SW480 (cell line): ENCODE results near the gene RSRP1.
"Not testable (repeated sequence)": the region's sequence is repeated elsewhere in the genome, so short reads cannot be mapped to it uniquely, and the experiment has no call there.

Source experiments
- DNase-seq: peaks from one replicate; pipeline ENCODE4 v3.0.0-alpha.2; 2016; ENCODE audit warnings: low spot score

The RSRP1 gene

GRCh38 chr1:25257196-25257595 lies 9.9 kb upstream of the RSRP1 start:
- DNase-seq: no peak

DNA sequence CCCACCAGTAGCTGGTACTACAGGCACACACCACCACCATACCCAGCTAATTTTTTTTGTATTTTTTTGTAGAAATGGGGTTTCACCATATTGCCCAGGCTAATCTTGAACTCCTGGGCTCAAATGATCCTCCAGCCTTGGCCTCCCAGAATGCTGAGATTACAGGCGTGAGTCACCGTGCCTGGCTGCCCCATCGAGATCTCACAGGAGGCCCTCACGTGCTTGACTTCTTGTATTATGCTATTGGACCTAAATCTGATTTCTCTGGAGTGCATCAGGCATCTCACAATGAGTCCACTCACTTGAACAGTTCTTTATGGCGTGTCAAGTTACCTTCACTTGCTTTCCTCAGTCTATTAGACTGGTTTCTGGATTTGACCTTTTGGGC lies 9.3 kb upstream of the RSRP1 start:
- DNase-seq: no peak

GRCh38 chr1:25255706-25256577 lies 8.7 kb upstream of the RSRP1 start:
- DNase-seq: peak; percentile 52

- DNase-seq: no peak
These were observed 6.7 kb upstream of the RSRP1 start for GRCh38 chr1:25253911-25254310.

DNA sequence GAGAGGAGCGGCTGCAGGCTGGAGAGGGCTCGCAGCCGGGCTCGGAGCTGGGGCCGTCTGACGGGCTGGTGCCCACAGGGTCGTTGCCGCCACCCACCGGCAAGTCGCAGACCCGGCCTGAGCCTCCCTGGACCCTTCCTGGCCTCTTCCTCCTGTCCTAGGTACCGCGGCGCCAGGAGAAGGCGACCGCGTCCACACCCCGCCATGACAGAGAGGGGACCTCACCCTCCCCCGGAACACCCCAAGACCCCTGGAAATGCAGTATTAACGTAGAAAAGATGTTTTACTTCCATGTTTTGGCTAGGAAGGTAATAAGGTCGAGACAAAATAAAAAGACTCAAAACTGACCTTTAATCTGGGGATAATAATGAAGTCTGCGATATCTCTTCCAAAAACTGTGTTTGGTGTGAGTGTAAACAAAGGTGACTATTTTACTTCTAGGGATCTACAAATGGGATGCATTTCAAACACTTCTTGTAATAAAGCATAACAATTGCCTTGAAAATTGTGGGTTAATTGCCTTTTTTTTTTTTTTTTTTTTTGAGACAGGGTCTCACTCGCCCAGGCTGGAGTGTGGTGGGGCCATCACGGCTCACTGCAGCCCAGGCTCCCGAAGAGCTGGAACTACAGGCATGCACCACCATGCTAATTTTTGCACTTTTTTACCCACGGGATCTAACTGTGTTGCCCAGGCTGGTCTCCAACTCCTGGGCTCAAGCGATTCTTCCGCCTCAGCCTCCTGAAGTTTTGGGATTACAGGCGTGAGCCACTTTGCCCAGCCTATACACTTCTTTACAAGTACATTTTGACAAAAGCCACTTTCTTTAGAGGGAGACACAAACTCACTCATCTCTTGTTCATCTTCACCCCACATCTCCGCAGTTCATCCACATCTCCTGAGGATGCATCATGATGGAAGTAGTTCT lies 838 bp upstream of the RSRP1 start:
- DNase-seq: no peak

GRCh38 chr1:25246600-25247023 lies 642 bp downstream of the RSRP1 start:
- no peak for DNase-seq

GRCh38 chr1:25245809-25246599 lies 1.2 kb downstream of the RSRP1 start:
- DNase-seq: peak; percentile 55

- DNase-seq: no peak
These were observed 1.9 kb downstream of the RSRP1 start for GRCh38 chr1:25245393-25245792.

GRCh38 chr1:25243907-25244306 lies 3.3 kb downstream of the RSRP1 start:
- DNase-seq: no peak

- DNase-seq: peak; percentile 92
These were observed 7.3 kb downstream of the RSRP1 start for GRCh38 chr1:25239681-25240541.

DNA sequence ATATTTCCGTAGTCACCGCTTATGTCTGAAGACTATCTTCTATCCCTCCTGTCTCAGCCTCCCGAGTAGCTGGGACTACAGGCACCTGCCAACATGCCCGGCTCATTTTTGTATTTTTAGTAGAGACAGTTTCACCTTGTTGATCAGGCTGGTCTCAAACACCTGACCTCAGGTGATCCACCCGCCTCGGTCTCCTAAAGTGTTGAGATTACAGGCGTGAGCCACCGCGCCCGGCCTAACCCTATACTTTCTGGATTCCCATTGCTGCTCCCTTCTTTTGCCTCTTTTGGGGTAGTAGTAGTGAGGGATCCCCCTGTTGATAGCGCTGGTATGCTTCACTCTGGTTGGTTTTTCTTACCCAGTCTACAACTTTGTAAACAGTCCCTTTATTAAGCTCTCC lies 9.2 kb downstream of the RSRP1 start:
- DNase-seq: no peak

- not testable (repeated sequence) for DNase-seq
These were observed 11.0 kb downstream of the RSRP1 start for GRCh38 chr1:25236261-25236660.

GRCh38 chr1:25235411-25235810 lies 11.8 kb downstream of the RSRP1 start:
- DNase-seq: not testable (repeated sequence)

DNA sequence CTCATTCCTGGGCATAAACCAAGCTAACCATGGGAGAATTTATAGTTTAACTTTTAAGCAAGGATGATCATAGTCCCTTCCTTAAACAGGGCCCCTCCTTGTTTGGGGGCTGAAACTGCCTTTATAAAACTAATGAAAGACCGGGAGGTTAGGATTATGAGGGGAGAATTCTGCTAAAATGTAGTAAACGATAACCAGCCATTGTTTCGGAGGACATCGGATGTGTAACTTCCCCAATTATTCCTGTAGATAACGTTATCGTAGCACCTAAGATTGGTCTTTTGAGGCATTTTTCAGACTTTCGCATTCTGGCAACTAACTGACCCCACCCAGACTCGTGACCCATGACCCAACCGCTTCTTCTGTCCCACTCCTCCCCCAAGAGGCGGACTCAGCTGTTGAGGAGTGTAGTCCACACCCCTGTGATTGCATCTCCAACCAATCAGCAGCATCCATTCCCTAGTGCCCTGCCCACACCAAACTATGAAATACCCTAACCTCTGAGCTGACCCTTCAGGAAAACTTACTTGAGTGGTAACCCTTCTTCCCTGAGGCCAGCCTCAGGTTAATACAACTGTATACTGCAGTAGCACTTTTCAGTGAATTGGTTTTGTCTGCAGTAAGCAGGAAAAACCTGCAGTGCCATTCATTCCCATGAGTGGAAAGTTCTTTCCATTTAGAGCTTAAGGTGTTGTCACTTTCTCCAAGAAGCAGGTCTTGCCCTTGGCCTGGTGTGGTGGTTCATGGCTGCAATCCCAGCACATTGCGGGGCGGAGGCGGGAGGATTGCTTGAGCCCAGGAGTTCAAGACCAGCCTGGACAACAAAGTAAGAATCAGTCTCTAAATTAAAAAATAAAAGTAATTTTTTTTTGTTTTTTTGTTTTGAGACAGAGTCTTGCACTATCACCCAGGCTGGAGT lies 14.1 kb downstream of the RSRP1 start:
- peak; percentile 82 for DNase-seq

DNA sequence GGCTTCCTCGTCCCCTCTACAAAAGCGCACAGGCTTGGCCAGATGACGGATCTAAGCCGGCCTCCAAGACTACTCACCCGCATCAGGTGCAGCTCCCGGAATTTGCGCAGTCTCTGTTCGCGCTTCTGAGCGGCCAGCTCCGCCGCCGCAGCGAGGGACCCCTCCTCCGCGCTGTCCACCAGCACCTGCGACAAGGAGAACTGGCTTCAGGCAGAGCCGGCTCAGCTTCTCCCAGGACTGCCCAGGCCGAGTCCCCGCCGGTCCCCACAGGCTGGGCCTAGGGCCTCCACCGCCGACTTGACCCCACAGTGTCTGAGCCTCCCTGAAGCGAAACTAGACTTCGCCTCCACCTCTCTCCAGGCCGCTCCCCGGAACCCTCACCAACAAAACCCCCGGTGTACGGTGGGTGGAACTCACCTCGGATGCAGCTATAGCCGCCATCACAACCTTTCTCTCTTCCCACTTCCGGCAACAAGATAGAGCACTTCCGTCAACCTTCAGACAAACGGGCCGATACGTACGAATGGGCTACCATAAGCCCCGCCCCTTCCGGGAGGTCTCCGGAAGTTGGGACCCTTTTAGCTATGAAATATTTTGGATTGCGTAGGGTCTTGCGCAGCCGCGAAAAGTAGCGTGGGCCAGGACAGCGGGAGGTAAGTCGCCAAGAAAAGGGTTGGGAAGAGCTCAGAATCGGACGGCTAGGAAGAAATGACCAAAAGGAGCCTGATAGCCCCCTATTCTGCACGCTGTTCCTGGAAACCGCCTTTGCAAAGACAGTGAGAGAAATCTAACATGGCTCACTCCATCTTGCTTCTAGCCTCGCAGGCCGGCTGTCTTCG lies 15.0 kb downstream of the RSRP1 start, which contains the start of gene SYF2:
Gene SYF2, minus strand, starts transcription at position 476 of the 839 bp plus-strand sequence. Its CDS starts 35 bp downstream, at position 441.
- peak; percentile 92 for DNase-seq

- DNase-seq: no peak
These were observed 23.8 kb downstream of the RSRP1 start for GRCh38 chr1:25223471-25223870.

DNA sequence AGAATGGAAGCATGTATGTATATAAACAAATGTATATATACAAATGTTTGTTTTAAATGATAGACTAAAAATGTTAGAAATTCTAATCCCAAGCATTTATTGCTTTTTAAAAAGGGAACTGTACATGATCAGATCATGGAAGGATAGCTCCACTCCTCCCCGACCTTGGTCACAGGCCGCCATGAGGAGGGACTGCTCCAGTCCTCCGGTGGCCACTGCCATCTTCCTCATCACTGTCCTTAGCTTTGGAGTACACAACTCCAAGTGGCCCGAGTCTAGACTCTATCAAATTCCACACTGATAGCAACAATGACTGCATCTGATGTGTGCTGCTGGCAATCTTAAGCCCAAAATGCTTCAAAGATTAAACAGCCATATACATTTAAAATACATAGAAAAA lies 24.6 kb downstream of the RSRP1 start:
- DNase-seq: no peak

DNA sequence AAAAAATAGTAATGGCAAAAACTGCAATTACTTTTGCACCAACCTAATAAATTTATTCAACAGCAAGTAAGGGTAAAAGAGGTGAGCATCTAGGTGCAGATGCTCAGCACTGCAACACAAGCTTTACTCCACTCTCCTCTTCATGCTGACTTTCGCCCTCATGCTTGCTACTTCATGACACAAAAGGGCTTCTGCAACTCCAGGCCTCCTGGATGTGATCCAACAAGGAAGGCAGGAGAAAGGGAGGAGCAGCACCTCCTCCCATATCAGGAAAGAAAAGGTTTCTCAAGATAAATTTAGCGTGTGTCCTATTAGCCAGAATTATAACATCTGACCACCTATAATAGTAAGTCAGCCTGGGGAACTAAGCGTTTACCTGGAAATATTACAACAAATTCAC lies 26.6 kb downstream of the RSRP1 start:
- no peak for DNase-seq
